CD1c-positive myeloid dendritic cell (primary cell): ENCODE data around the gene CABCOCO1.

Experiments
- DNase-seq: peaks from one replicate; pipeline ENCODE4 v3.0.0-alpha.2; 2016; ENCODE audit errors: extremely low spot score

CABCOCO1 gene

GRCh38 chr10:61784354-61785133 is 121.8 kb downstream of the CABCOCO1 start:
- no peak for DNase-seq

- no peak for DNase-seq
Observed at GRCh38 chr10:61785473-61786105, 122.9 kb downstream of the CABCOCO1 start.

- DNase-seq = no peak
Observed at GRCh38 chr10:61786728-61787127, 124.0 kb downstream of the CABCOCO1 start.

- DNase-seq = no peak
Observed at GRCh38 chr10:61787170-61787569, 124.4 kb downstream of the CABCOCO1 start.

- no peak for DNase-seq
Observed at GRCh38 chr10:61789031-61789430, 126.3 kb downstream of the CABCOCO1 start.

- DNase-seq = no peak
Observed at GRCh38 chr10:61791216-61791615, 128.5 kb downstream of the CABCOCO1 start.

GRCh38 chr10:61792097-61792716 is 129.5 kb downstream of the CABCOCO1 start:
- DNase-seq = no peak

- no peak for DNase-seq
Observed at GRCh38 chr10:61792921-61793320, 130.2 kb downstream of the CABCOCO1 start.

- DNase-seq = no peak
Observed at GRCh38 chr10:61793760-61794703, 131.3 kb downstream of the CABCOCO1 start.

GRCh38 chr10:61795147-61795546 is 132.4 kb downstream of the CABCOCO1 start:
- DNase-seq = no peak

GRCh38 chr10:61795551-61795950 is 132.8 kb downstream of the CABCOCO1 start:
- no peak for DNase-seq

- DNase-seq = no peak
Observed at GRCh38 chr10:61796785-61797184, 134.1 kb downstream of the CABCOCO1 start.

- no peak for DNase-seq
Observed at GRCh38 chr10:61797304-61798153, 134.8 kb downstream of the CABCOCO1 start.

- no peak for DNase-seq
Observed at GRCh38 chr10:61798713-61799112, 136.0 kb downstream of the CABCOCO1 start.

- DNase-seq = no peak
Observed at GRCh38 chr10:61801484-61801883, 138.8 kb downstream of the CABCOCO1 start.

GRCh38 chr10:61803269-61803668 is 140.5 kb downstream of the CABCOCO1 start:
- no peak for DNase-seq

- DNase-seq = no peak
Observed at GRCh38 chr10:61804414-61804813, 141.7 kb downstream of the CABCOCO1 start.

GRCh38 chr10:61805091-61805490 is 142.4 kb downstream of the CABCOCO1 start:
- no peak for DNase-seq

GRCh38 chr10:61810263-61810662 is 147.5 kb downstream of the CABCOCO1 start:
- no peak for DNase-seq

- DNase-seq = no peak
Observed at GRCh38 chr10:61812052-61812721, 149.5 kb downstream of the CABCOCO1 start.
